GM13977 (cell line): ENCODE results near the gene HHAT.
A peak's percentile ranks its signal among the peaks of the same experiment; 100 is the strongest.

Experiments used
- DNase-seq: peaks from one replicate; pipeline ENCODE4 v3.0.0; 2012; ENCODE audit warnings: low spot score
- in situ Hi-C: fragments of 300-500 bp; cut with MboI; formaldehyde crosslinking; loops from one replicate; pipeline ENCODE4 v1.12.0; 2022; ENCODE audit warnings: low sequenced_read_pairs, low pct_unique_long_range_greater_than_20kb, mixed read lengths, inconsistent platforms; ENCODE audit not compliant: unreplicated experiment
- TF ChIP-seq, protein P1 (sequence below): IDR thresholded peaks from 2 replicates; pipeline ENCODE4 v1.5.1; 2012; ENCODE audit warnings: mild to moderate bottlenecking, control low read depth; ENCODE audit not compliant: insufficient read depth; ENCODE audit errors: extremely low read depth, missing control alignments

HHAT gene

DNA sequence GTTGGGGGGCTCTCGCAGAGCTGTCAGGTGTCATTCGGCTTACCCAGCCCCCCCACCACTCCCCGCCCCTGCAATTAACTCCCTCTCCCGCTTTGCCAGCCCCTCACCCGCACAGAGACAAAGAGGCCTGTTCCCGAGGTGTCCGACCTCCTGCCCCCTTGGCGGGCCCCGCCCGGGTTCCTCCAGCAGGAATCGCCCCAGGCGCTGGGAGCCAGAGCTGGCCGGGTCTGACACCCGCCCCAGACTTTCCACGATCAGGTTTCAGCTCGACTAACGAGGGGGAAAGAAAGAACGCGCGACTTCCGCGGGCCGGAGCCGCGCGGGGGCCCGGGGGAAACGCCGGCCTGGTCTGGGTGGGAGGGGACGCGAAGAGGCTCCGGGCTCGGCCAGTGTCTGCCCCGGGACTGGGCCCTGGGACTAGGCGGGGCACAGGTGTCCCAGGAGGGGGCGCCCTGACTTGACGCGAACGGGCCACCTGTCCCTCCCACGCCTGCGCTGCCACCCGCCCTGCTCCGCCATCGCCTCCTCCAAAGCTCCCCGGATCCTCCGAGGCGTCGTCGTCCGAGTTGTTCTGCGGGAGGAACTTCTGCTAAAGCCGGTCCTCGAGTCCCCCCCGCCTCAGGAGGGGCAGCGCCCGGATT, 36.4 kb upstream of the HHAT start:
- DNase-seq, result peak; percentile 69
- in situ Hi-C loops, result no loop called here
- TF ChIP-seq, protein P1, sequence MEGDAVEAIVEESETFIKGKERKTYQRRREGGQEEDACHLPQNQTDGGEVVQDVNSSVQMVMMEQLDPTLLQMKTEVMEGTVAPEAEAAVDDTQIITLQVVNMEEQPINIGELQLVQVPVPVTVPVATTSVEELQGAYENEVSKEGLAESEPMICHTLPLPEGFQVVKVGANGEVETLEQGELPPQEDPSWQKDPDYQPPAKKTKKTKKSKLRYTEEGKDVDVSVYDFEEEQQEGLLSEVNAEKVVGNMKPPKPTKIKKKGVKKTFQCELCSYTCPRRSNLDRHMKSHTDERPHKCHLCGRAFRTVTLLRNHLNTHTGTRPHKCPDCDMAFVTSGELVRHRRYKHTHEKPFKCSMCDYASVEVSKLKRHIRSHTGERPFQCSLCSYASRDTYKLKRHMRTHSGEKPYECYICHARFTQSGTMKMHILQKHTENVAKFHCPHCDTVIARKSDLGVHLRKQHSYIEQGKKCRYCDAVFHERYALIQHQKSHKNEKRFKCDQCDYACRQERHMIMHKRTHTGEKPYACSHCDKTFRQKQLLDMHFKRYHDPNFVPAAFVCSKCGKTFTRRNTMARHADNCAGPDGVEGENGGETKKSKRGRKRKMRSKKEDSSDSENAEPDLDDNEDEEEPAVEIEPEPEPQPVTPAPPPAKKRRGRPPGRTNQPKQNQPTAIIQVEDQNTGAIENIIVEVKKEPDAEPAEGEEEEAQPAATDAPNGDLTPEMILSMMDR, result peak; percentile 53

DNA sequence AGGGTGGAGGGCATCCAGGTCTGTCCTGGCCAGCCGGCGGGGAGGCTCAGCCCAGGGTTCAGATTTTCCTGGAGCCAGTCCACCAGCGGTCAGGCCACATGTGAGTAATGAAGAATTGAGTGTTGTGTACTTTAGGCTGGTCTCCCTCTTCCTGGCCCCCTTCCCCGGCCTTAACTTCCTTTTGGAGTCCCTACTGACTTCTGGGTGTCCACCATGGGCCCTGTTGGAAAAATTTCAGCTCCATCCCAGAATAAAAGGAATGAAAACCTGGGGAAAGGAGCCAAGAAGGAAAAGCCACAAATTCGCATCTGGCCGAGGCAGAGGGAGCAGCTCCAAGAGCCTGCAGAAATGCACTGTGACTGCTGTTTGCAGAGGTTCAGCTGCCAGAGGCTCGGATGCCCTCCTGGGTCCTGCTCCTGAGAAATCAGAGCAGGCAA, 35.5 kb upstream of the HHAT start:
- no peak for DNase-seq
- in situ Hi-C loops, result no loop called here
- TF ChIP-seq, protein P1, result no peak

DNA sequence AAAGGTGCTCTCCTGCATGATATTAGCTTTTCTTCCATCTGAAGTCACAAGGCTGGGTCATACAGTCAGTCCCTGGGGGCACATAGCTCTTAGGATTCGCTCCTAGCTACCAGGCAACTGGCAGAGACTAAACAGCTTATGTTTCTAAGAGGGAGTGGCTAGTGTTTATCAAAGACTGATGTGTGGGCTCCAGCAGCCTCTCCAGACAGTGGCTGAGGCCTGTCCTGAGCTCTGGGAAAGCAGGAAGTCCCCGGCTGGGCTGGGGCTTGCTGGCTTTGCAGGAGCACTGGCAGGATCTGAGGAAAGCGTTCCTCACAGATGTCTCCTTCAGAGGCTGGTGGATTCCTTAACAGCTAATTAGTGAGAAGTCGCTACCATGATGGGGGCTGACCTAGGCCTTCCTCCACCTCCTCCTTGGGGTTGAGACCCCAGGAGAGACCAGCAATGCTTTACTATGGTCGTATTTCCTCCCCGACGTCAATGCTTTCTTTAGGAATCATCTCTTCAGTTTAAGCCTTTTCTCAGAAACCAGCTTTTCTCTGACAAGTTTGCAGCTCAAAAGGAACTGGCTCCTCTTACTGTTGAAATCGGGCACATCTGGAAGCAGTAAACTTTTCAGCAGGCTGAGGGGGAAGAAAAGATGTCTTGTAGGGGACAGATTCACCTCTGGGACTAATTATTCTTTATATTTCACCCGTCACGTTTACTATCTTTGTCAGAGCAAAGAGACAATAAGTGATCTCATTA, 33.5 kb upstream of the HHAT start:
- DNase-seq, result no peak
- in situ Hi-C loops, result no loop called here
- TF ChIP-seq, protein P1, result no peak

DNA sequence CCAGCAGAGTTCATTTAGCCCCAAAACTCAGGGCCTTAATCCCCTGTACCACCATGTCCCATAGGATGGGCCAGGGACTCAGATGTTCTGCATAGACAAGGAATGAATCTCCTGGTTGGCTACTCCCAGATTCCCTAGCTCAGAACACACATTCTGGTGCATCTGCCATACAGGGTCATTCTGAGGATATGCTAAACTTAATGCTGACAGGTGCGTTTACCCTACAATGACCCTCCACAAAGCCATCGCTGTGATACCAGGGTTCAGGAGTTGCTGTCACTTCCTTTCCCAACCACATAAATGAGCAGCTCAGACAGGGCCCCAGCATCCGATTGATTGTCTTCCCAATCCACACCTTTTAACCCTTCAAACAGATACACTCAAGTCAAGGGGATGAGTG, 32.0 kb upstream of the HHAT start:
- DNase-seq, result no peak
- in situ Hi-C loops, result no loop called here
- TF ChIP-seq, protein P1, result no peak

DNA sequence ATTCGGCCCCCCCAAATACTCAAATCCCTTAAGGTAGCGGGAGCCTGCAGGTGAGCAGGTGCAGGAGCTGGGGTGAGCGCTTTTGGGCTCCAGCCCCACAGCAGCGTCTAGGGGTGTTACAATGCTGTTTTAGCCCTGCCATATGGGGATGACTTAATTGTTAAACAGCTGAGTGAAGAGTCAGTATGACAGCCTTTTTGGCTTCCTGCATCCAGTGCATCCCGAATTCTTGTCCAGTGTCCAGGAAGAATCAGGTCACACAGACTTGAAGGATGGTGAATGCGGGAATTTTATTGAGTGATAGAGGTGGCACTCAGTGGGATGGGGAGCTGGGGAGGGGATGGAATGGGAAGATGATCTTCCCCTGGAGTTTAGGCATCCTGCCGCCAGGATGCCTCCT, 30.4 kb upstream of the HHAT start:
- in situ Hi-C loops, result no loop called here
- TF ChIP-seq, protein P1, result no peak
- DNase-seq, result no peak

DNA sequence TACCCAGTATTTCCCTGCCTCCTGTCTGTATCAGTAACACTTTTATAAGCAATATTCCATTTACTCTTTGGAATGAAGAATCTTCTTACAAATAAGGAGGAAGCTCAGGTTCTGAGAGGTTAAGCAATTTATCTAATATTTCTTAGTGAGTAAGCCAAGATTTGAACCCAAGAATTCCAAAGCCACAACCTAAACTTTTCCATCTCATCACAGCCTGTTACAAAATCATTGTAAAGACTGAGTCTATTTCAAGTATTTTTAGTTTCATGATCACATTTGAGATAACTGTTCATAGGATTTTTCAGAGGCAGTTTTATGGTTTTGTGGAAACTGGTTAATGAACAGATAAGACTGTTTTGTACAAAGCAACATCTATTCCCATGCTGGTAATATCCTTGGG, 29.8 kb upstream of the HHAT start:
- DNase-seq, result no peak
- TF ChIP-seq, protein P1, result no peak
- in situ Hi-C loops, result no loop called here
